RWPE2 (cell line): Measurements from ENCODE around the gene ABCC1.

ENCODE experiments used
- ATAC-seq: fragments of 200-7000 bp; cut with Tn5 transposase; 3 replicates; pipeline ENCODE4 v1.9.1; 2021; ENCODE audit warnings: low read depth
- DNase-seq: peaks from one replicate; pipeline ENCODE4 v3.0.0-alpha.2; 2020; ENCODE audit warnings: low spot score
- H3K27ac ChIP-seq: fragments of 450-650 bp; 2 replicates; pipeline ENCODE4 v1.5.1; 2017; ENCODE audit warnings: mild to moderate bottlenecking; ENCODE audit not compliant: poor library complexity, severe bottlenecking
- H3K27me3 ChIP-seq: fragments of 250-450 bp; sonication (Bioruptor Pico); 2 replicates; pipeline ENCODE4 v1.5.1; 2021; ENCODE audit warnings: mild to moderate bottlenecking, moderate library complexity; ENCODE audit not compliant: insufficient read depth, poor library complexity, severe bottlenecking
- H3K36me3 ChIP-seq: fragments of 250-450 bp; sonication (Bioruptor Pico); 2 replicates; pipeline ENCODE4 v1.5.1; 2020; ENCODE audit warnings: low read depth, mild to moderate bottlenecking, moderate library complexity
- H3K4me1 ChIP-seq: fragments of 250-450 bp; sonication (Bioruptor Pico); 2 replicates; pipeline ENCODE4 v1.5.1; 2021; ENCODE audit warnings: mild to moderate bottlenecking, moderate library complexity; ENCODE audit not compliant: insufficient read depth, poor library complexity, severe bottlenecking
- H3K4me3 ChIP-seq: fragments of 250-450 bp; sonication (Bioruptor Pico); 2 replicates; pipeline ENCODE4 v1.5.1; 2021; ENCODE audit warnings: mild to moderate bottlenecking, moderate library complexity; ENCODE audit not compliant: severe bottlenecking
- H3K9me3 ChIP-seq: fragments of 250-450 bp; sonication (Bioruptor Pico); 2 replicates; pipeline ENCODE4 v1.5.1; 2021; ENCODE audit warnings: mild to moderate bottlenecking, moderate library complexity; ENCODE audit not compliant: severe bottlenecking
- CTCF ChIP-seq: fragments of 450-650 bp; IDR thresholded peaks from one replicate; pipeline ENCODE4 v1.5.1; 2017; ENCODE audit warnings: mild to moderate bottlenecking, moderate library complexity; ENCODE audit not compliant: poor library complexity, severe bottlenecking

The ABCC1 gene

GRCh38 chr16:16105646-16106045 is 156.2 kb downstream of the ABCC1 start:
- no peak for TF ChIP-seq CTCF
- H3K27me3 ChIP-seq: no peaks in the 10 kb centered on the region
- no peaks in the 10 kb centered on the region for H3K4me1 ChIP-seq
- H3K4me3 ChIP-seq: no peak overlapping the region
- DNase-seq: no peak
- no peaks in the 10 kb centered on the region for H3K9me3 ChIP-seq
- H3K36me3 ChIP-seq: peaks cover 47% of the 10 kb centered on the region
- H3K27ac ChIP-seq: no peak overlapping the region
- no peak for ATAC-seq

GRCh38 chr16:16106466-16106865 is 157.1 kb downstream of the ABCC1 start:
- peaks cover 55% of the 10 kb centered on the region for H3K36me3 ChIP-seq
- no peaks in the 10 kb centered on the region for H3K9me3 ChIP-seq
- no peak for TF ChIP-seq CTCF
- ATAC-seq (no peak), DNase-seq (no peak)
- no peaks in the 10 kb centered on the region for H3K27me3 ChIP-seq
- H3K27ac ChIP-seq: no peak overlapping the region
- H3K4me3 ChIP-seq: no peak overlapping the region
- no peaks in the 10 kb centered on the region for H3K4me1 ChIP-seq

DNA sequence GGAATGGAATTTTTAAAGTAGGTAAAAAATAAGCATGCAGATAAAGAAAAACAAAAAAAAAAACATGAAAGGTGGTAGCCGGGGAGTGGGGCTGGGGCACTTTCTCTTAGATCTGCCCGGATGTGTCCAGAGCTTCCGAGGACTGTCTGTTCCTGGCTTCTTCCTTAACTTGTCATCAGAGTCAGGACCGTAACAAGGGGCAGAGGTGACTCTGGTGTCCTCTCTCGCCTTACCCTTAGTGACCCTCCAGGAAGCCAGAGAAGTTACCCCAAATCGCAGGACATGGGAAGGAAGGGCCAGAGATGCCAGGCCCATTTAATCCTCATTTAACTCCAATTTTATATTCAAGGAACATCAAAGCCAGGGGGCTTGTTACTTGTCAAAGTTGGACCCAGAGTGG is 158.4 kb downstream of the ABCC1 start:
- Histone ChIP-seq H3K27ac (no peak overlapping the region), H3K9me3 (no peaks in the 10 kb centered on the region), H3K27me3 (no peaks in the 10 kb centered on the region), H3K4me3 (no peak overlapping the region), H3K36me3 (peaks cover 61% of the 10 kb centered on the region), H3K4me1 (no peaks in the 10 kb centered on the region)
- DNase-seq (no peak), ATAC-seq (no peak)
- TF ChIP-seq CTCF: no peak

GRCh38 chr16:16108759-16109158 is 159.3 kb downstream of the ABCC1 start:
- H3K36me3 ChIP-seq: peaks cover 61% of the 10 kb centered on the region
- H3K4me3 ChIP-seq: no peak overlapping the region
- H3K4me1 ChIP-seq: no peaks in the 10 kb centered on the region
- TF ChIP-seq CTCF: no peak
- H3K9me3 ChIP-seq: no peaks in the 10 kb centered on the region
- ATAC-seq (no peak), DNase-seq (no peak)
- H3K27ac ChIP-seq: no peak overlapping the region
- H3K27me3 ChIP-seq: no peaks in the 10 kb centered on the region

- ATAC-seq (no peak), DNase-seq (no peak)
- H3K27me3 ChIP-seq: no peaks in the 10 kb centered on the region
- TF ChIP-seq CTCF: no peak
- H3K27ac ChIP-seq: no peak overlapping the region
- no peaks in the 10 kb centered on the region for H3K4me1 ChIP-seq
- H3K4me3 ChIP-seq: no peak overlapping the region
- no peaks in the 10 kb centered on the region for H3K9me3 ChIP-seq
- peaks cover 64% of the 10 kb centered on the region for H3K36me3 ChIP-seq
Measured at GRCh38 chr16:16109453-16110110, 160.2 kb downstream of the ABCC1 start.
